Measurements from ENCODE around the gene GHRHR.

GHRHR gene

DNA sequence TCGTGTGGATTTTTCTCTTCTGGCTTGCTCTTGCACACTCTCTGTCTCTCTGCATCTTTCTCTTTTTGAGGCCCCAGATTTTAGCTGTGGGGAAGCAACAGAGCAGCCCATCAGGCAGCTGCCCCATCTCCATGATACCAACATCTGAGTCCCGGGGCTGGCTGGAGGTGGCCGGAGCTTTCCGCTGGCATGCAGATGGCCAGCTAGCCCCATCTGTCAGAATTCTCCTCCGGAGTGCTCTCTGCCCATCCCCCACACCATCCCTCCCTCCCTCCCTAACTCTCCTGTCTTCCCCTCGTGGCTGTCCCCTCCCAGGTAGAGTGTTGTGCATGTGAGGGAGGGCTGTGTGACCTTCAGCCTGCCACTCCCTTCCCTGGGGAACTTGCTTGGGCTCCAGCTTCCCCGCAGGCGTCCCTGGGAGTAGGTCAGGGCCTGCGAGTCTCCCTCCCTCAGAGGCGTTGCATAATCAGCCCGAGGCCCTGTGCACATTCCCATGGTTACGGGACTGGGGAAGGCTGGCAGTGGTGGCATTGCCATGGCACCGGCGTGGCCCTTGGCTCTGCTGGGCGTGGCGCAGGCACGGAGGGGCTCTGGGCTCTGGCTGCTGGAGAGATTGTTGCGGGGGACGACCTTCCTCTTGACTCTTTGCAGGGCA, 24.7 kb downstream of the GHRHR start:
- Histone ChIP-seq H2AFZ (ENCODE audit: low read depth) (no peak overlapping the region), H3K27me3 (ENCODE audit: insufficient read depth, low read depth) (no peaks in the 10 kb centered on the region), H3K79me2 (ENCODE audit: insufficient read depth, low read depth) (no peaks in the 10 kb centered on the region), H3K4me2 (no peak overlapping the region), H3K4me1 (ENCODE audit: low read depth, poor library complexity, severe bottlenecking) (no peaks in the 10 kb centered on the region), H3K9ac (no peak overlapping the region), H4K20me1 (ENCODE audit: insufficient read depth) (no peaks in the 10 kb centered on the region), H3K4me3 (IDR thresholded peaks at IDR 0.05; ENCODE audit: insufficient read depth, low read depth, low read length) (no peak overlapping the region), H3K36me3 (ENCODE audit: insufficient read depth) (no peaks in the 10 kb centered on the region), H3K27ac (no peak overlapping the region)
- TF ChIP-seq, protein P1, sequence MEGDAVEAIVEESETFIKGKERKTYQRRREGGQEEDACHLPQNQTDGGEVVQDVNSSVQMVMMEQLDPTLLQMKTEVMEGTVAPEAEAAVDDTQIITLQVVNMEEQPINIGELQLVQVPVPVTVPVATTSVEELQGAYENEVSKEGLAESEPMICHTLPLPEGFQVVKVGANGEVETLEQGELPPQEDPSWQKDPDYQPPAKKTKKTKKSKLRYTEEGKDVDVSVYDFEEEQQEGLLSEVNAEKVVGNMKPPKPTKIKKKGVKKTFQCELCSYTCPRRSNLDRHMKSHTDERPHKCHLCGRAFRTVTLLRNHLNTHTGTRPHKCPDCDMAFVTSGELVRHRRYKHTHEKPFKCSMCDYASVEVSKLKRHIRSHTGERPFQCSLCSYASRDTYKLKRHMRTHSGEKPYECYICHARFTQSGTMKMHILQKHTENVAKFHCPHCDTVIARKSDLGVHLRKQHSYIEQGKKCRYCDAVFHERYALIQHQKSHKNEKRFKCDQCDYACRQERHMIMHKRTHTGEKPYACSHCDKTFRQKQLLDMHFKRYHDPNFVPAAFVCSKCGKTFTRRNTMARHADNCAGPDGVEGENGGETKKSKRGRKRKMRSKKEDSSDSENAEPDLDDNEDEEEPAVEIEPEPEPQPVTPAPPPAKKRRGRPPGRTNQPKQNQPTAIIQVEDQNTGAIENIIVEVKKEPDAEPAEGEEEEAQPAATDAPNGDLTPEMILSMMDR (conservative IDR thresholded peaks at IDR 0.05; ENCODE audit: low read depth, low read length), result no peak

DNA sequence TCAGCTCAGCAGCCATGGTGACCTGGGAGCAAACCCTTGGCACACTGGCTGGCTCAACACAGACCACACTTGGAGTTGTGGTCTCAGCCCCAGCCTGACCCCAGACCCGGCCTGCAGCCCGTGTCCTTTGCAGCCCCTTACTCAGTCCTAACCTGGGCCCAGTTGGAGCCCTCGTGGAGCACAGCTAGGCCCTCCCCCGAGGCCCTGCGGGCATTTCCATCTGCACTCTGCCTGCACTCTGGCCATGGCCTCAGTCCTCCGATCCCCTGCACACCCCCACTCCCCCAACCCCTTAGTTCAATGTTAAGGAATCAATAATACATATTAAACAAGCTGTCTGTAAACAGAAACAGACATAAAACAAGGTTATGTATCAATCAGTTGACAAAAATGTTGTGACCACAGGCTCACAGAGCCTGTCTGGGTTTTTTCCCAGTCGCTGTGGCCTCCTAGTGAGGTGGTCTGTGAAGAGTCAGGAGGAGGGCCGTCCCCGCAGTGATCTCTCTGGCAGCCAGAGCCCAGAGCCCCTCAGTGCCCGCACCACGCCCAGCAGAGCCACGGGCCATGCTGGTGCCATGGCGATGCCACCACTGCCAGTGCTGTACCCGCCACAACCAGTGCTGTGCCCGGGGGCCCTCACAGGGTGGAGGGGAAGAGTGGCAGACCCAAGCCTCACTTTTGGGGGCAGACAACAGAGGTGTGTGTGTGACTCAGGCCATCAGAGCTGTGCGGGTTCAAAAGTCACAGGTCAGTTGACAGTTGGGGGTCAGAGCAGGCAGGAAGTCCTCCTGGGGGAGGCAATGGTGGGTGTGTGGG, 25.5 kb downstream of the GHRHR start:
- no peak overlapping the region for H3K27ac ChIP-seq
- TF ChIP-seq, protein P1 (conservative IDR thresholded peaks at IDR 0.05; ENCODE audit: low read depth, low read length), result no peak

DNA sequence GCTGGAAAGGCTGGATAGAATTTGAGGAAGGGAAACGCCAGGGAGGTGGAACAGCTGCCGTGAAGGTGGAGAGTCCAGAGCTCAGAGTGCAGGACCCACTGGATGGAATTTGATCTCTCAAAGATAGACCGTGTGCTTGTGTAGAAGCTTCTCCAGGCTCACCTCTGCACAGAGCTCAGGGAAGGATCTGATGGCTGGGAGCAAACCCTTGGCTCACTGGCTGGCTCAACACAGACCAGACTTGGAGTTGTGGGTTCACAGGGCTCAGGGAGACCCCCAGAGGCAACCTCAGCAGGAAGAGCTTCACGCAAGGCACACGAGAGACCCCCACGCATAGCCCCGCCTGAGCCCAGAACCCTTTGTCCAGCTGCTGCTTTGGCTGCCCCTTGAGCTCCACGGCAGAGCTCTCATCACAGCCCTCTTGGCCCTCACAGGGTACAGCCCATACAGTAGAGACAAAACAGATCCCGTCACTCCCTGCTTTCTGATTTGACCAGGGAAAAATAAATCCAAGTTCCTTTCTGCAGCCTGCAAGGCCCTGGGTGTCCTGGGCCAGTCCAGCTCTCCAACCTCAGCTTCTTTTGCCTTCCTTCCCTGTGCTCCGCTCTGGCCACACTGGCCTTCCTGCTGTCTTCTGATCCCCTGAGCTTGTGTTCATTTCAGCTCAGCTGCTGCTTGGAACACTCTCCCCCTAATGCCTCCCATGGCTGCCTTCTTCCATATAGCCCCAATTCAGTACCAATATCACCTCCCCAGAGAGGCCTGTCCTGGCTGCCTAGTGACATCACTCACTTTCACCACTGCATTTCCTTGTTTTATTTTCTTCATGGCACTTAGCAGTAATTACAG, 26.3 kb downstream of the GHRHR start:
- no peak overlapping the region for H3K9ac ChIP-seq
- TF ChIP-seq, protein P1 (conservative IDR thresholded peaks at IDR 0.05; ENCODE audit: low read depth, low read length), result no peak

More for the DNA sequence above, 25.5 kb downstream of the GHRHR start:
- H3K4me1 ChIP-seq (ENCODE audit: low read depth, poor library complexity, severe bottlenecking), result no peaks in the 10 kb centered on the region
- no peaks in the 10 kb centered on the region for H3K36me3 ChIP-seq (ENCODE audit: insufficient read depth)
- no peak overlapping the region for H2AFZ ChIP-seq (ENCODE audit: low read depth)
- no peak overlapping the region for H3K9ac ChIP-seq
- H3K4me2 ChIP-seq, result no peak overlapping the region
- H3K79me2 ChIP-seq (ENCODE audit: insufficient read depth, low read depth), result no peaks in the 10 kb centered on the region
- no peak overlapping the region for H3K4me3 ChIP-seq (IDR thresholded peaks at IDR 0.05; ENCODE audit: insufficient read depth, low read depth, low read length)
- no peaks in the 10 kb centered on the region for H3K27me3 ChIP-seq (ENCODE audit: insufficient read depth, low read depth)
- no peaks in the 10 kb centered on the region for H4K20me1 ChIP-seq (ENCODE audit: insufficient read depth)

DNA sequence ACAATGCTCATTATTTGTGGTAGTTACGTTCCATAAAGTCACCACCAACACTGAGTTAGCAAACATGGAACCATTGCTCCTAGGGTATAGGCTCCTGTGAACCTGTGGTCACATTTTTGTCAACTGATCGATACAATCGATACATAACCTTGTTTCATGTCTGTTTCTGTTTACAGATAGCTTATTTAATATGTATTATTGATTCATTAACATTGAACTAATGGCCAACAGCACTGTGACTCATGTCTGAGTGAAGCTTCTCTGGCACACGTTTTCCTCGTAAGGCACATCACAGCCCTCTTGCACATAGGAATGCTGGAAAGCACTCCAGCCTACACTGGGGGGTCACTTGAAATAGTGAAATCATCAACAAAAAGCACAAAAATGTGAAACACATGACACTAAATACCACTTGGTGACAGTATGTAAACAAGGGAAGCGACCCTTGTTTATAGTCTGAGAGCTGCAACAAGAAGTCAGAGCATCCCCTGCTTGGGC, 27.0 kb downstream of the GHRHR start:
- H3K36me3 ChIP-seq (ENCODE audit: insufficient read depth), result no peaks in the 10 kb centered on the region
- no peaks in the 10 kb centered on the region for H4K20me1 ChIP-seq (ENCODE audit: insufficient read depth)
- H3K4me2 ChIP-seq, result no peak overlapping the region
- H3K9ac ChIP-seq, result no peak overlapping the region
- H3K27ac ChIP-seq, result no peak overlapping the region
- H3K4me1 ChIP-seq (ENCODE audit: low read depth, poor library complexity, severe bottlenecking), result no peaks in the 10 kb centered on the region
- no peak overlapping the region for H2AFZ ChIP-seq (ENCODE audit: low read depth)
- TF ChIP-seq, protein P1 (conservative IDR thresholded peaks at IDR 0.05; ENCODE audit: low read depth, low read length), result no peak
- no peaks in the 10 kb centered on the region for H3K27me3 ChIP-seq (ENCODE audit: insufficient read depth, low read depth)
- H3K79me2 ChIP-seq (ENCODE audit: insufficient read depth, low read depth), result no peaks in the 10 kb centered on the region
- no peak overlapping the region for H3K4me3 ChIP-seq (IDR thresholded peaks at IDR 0.05; ENCODE audit: insufficient read depth, low read depth, low read length)

More for the DNA sequence above, 26.3 kb downstream of the GHRHR start:
- no peaks in the 10 kb centered on the region for H3K4me1 ChIP-seq (ENCODE audit: low read depth, poor library complexity, severe bottlenecking)
- no peaks in the 10 kb centered on the region for H4K20me1 ChIP-seq (ENCODE audit: insufficient read depth)
- H3K36me3 ChIP-seq (ENCODE audit: insufficient read depth), result no peaks in the 10 kb centered on the region
- H3K27me3 ChIP-seq (ENCODE audit: insufficient read depth, low read depth), result no peaks in the 10 kb centered on the region
- H2AFZ ChIP-seq (ENCODE audit: low read depth), result no peak overlapping the region
- H3K79me2 ChIP-seq (ENCODE audit: insufficient read depth, low read depth), result no peaks in the 10 kb centered on the region
- no peak overlapping the region for H3K4me3 ChIP-seq (IDR thresholded peaks at IDR 0.05; ENCODE audit: insufficient read depth, low read depth, low read length)
- H3K27ac ChIP-seq, result no peak overlapping the region
- no peak overlapping the region for H3K4me2 ChIP-seq

All from KMS-11 (cell line).